GM18907 (cell line): Measurements from ENCODE around the gene ABCC8.
A peak's percentile ranks its signal among the peaks of the same experiment; 100 is the strongest.

Experiments used
- ATAC-seq: cut with Tn5 transposase; IDR thresholded peaks from one replicate; pipeline ENCODE4 v1.9.1; 2021; ENCODE audit warnings: mild to moderate bottlenecking, moderate library complexity; ENCODE audit not compliant: unreplicated experiment

The ABCC8 gene

GRCh38 chr11:17389211-17389956, 87.3 kb downstream of the ABCC8 start:
- ATAC-seq = peak; percentile 57

DNA sequence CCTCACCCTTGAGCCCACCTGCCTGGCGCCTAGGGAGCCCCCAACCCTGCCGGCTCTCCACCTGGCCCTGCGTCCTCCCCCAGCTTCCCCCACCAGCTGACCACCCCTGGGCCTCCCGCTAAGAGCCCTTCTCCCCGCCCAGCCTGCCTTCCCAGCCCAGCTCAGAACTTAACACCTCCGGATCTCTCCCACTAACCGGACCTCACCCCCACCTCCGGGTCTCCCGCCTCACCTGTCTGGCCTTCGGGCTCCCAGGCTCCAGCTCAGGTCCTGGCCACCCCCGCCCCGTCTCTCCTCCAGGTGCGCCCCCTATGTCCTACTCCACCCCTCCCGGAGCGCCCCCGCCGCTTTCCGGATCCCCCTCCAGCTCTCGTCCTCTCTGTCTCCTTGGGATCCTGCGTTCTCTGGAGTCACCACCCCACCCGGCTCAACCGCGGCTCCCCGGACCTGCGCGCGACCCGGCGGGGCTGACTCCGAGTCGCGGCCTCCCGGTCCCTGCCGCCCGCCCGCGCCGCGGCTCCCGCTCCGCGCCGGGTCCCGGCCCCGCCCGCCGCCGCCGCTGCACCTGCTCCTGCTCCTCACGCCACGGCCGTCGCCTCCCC, 87.9 kb downstream of the ABCC8 start, which contains the start of gene KCNJ11:
KCNJ11 (minus strand) TSS at position 51 of the 602 bp plus-strand sequence. CDS start 568 bp downstream, outside the sequence.
- ATAC-seq = peak; percentile 42

DNA sequence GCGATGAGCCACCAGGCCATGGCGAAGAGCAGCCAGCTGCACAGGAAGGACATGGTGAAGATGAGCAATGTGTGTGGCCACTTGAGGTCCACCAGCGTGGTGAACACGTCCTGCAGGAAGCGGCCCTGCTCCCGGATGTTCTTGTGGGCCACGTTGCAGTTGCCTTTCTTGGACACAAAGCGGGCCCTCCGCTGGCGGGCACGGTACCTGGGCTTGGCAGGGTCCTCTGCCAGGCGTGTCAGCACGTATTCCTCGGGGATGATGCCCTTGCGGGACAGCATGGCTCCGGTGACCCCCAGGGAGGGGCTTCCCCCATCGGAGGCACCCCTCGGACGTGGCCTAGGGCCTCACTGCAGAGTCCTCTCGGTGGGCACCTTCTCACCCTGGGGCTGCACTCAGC, 88.8 kb downstream of the ABCC8 start:
- no peak for ATAC-seq

DNA sequence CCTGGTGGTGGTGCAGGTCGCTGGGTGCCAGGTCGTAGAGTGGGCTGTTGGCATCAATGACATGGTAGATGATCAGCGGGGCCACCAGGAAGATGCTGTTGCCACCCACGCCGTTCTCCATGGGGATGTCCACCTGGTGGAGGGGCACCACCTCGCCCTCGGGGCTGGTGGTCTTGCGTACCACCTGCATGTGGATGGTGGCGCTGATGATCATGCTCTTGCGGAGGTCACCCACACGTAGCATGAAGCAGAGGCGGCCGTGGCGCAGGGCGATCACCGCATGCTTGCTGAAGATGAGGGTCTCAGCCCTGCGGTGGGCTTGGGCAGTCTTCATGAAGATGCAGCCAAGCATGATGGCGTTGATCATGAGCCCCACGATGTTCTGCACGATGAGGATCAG, 89.4 kb downstream of the ABCC8 start:
- ATAC-seq = no peak

GRCh38 chr11:17386331-17387084, 90.1 kb downstream of the ABCC8 start:
- ATAC-seq = peak; percentile 68

DNA sequence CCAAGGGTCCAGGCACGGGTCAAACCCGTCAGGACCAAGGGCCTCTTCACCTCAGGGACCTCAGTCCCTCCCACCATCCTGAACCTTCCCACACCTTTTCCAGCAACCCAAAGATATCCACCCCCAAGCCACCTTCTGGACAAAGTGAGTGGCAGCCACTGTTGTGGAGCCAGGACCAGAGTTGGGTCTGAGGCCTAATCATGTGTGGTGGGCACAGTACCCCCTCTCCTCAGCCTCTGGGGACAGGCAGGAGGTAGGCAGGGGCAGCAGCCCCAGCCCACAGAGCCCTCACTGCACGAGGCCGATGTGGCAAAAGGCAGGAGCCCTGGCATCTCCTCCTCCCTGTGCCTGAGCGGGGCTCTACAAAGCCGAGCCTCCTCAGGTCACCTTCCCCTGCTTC, 90.7 kb downstream of the ABCC8 start:
- ATAC-seq = no peak

GRCh38 chr11:17385492-17385891, 91.2 kb downstream of the ABCC8 start:
- no peak for ATAC-seq

GRCh38 chr11:17384002-17384511, 92.6 kb downstream of the ABCC8 start:
- ATAC-seq = peak; percentile 64

GRCh38 chr11:17383461-17383860, 93.2 kb downstream of the ABCC8 start:
- ATAC-seq = peak; percentile 7

DNA sequence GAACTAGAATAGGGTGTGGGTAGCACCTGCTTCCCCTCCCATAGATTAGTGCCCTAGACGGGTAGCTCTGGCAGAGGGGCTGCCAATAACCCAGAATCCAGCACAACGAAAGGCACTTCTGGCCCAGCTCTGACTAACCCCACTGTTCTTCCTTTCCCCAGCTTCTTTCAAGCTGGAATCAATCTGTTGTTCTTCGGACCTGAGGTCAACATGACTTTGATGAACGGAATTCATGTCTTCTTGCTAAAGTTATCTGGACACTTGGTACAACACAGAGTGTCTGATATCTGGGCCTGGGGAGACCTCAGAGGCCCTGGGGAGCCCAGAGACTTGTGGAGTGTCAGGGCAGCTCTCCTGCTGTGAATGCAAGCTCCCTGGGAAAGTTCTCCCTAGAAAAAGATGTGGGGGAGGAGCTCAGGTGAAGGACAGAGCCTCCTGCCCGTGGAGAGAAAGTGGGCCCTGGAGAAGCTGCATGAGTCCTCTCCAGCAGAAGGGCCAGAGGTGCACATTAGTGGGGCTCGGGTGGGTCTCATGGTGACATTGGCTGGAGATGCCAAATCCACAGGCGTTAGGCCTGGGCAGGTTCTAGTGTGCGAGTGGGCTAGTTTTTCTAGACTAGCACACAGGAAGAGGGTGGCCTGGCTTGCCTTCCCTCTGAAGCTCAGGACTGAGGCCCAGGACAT, 94.5 kb downstream of the ABCC8 start:
- no peak for ATAC-seq

DNA sequence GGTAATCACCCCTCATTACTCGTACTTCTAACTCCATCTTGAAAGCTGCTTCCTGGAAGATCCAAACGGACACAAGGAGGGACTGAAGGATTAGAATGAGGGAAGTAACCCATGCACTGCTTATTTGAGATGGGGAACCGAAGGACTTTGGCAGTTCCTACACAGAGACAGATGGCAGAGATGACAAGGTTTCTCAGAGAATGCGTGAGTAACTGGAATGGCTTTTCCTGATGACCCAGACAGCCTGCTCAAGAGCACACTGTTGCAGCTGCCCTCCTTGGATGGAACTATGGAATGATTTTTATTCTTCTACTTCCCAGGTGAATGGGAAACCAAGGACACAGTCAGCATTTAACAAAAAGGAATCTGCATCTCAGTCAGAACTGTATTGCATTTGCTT, 95.5 kb downstream of the ABCC8 start:
- no peak for ATAC-seq

DNA sequence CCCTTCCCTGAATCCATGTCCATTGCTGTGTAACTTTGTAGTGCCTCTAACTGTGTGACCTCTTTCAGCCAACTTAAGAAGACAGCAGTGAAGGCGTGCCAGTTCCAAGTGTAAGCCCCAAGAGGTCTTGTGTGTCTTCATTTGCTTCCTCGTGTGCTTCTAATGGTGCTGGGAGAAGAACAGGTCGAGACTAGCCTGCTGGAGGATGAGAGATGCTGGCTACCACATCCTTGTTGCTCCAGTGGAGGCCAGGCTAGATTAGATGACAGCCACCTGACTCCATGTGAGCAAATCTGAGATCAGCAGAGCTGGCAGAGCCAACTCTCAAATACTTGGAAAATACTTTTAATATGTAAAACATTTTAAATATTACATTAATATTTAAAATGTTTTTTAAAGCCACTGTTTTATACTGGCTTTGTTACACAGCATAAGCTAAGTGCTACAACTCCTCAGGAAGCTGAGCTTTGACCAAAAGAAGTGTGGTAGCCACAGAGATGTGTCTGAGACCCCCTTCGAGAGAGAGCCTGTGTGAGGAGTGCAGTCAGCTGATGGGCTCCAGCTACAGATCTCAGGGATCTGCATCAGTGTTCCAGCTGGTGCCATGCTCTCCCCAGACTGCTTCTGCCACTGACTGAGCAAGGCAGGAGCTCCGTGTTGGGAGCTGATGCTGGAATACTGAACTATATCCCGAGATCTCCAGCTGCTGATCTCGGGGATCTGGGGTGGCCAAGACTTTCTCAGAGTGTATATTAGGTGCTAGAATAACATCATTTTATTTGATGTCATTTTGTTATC, 97.1 kb downstream of the ABCC8 start:
- no peak for ATAC-seq

- ATAC-seq = no peak
These were observed 98.0 kb downstream of the ABCC8 start for GRCh38 chr11:17378655-17379054.

DNA sequence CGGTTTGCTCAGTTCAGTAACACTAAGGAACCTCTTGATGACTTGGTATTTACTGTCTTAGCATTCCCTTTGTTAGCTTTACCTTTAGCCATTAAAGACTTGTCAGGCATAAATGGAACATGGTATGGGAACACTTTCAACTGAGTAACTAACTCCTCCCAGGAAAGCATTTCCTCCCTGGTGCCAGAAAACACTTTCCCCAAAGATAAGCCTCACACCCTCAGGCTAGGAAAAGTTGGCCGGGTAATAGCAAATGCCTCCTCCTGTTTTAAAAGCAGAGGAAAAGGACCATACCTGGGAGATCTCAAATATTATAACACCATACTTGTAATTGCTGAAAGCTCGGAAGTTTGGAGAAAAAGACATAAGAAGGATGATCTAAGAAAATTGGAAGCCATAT, 100.2 kb downstream of the ABCC8 start:
- ATAC-seq = no peak

DNA sequence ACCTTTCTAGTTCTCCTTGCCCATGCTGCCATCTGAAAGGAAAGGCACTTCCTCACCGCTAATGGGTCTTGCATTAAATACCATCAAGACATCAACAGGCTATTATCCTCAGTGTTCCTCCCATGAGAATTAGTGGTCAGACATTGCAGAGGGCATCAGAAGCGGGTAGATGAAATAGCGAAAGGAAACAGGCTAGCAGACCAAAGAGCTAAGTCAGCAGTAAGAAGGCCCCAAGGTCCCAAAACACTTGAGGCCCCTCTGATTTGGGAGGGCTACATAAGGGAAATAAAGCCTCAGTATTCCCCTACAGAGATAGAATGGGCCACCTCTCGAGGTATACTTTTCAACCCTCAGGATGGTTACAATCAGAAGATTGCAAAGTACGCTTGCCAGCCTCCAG, 101.1 kb downstream of the ABCC8 start:
- no peak for ATAC-seq

GRCh38 chr11:17371614-17372013, 105.0 kb downstream of the ABCC8 start:
- no peak for ATAC-seq

- ATAC-seq = no peak
These were observed 106.9 kb downstream of the ABCC8 start for GRCh38 chr11:17369684-17370243.

- no peak for ATAC-seq
These were observed 107.6 kb downstream of the ABCC8 start for GRCh38 chr11:17369094-17369493.

DNA sequence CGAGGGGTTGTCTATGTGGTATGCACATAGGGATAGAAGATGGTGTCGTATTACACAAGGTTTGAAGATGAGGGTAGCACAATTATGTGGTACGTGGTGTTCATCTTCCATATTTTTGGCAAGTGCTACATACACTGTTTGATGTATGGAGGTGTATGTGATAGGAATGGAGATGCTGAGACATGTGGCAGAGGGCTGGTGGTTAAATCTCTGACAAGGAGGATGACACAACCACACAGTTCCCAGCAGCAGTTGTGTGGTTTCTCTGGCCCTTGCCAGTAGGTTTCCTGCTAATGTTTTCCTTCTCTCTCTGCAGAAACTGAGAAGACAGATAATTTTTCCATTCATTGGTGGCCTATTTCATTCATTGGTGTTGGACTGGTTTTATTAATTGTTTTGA, 108.1 kb downstream of the ABCC8 start:
- ATAC-seq = no peak

DNA sequence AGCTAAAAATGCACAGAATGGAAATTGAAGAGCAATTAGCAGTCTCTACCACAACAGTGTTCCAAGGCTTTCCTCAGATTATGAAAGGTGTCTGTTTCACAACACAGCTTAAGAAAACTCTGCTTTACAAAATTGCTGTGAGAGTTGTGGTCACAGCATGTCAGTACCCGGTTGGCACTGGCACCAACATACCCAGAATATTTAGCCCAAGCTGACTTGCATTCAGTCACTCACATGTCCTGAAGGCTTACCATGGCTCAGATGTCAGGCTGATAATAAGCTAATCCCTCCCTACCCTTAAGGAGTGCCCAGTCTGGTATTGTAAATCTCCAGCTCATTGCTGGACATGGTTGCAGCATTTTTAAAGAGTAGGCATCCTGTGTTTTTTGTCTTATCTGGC, 110.2 kb downstream of the ABCC8 start:
- no peak for ATAC-seq
